Loucy (cell line): ENCODE results near the gene CYP2E1.

ENCODE experiments used
- CTCF ChIP-seq: fragments of 200-600 bp; sonication (generic); conservative IDR thresholded peaks from 2 replicates; pipeline ENCODE4 v1.5.1; 2014; ENCODE audit warnings: mild to moderate bottlenecking, antibody characterized with exemption, low read length
- EZH2phosphoT487 ChIP-seq: fragments of 200-600 bp; IDR thresholded peaks from 2 replicates; pipeline ENCODE4 v1.6.1; 2018; ENCODE audit warnings: antibody characterized with exemption, mild to moderate bottlenecking, moderate library complexity, borderline replicate concordance

DNA sequence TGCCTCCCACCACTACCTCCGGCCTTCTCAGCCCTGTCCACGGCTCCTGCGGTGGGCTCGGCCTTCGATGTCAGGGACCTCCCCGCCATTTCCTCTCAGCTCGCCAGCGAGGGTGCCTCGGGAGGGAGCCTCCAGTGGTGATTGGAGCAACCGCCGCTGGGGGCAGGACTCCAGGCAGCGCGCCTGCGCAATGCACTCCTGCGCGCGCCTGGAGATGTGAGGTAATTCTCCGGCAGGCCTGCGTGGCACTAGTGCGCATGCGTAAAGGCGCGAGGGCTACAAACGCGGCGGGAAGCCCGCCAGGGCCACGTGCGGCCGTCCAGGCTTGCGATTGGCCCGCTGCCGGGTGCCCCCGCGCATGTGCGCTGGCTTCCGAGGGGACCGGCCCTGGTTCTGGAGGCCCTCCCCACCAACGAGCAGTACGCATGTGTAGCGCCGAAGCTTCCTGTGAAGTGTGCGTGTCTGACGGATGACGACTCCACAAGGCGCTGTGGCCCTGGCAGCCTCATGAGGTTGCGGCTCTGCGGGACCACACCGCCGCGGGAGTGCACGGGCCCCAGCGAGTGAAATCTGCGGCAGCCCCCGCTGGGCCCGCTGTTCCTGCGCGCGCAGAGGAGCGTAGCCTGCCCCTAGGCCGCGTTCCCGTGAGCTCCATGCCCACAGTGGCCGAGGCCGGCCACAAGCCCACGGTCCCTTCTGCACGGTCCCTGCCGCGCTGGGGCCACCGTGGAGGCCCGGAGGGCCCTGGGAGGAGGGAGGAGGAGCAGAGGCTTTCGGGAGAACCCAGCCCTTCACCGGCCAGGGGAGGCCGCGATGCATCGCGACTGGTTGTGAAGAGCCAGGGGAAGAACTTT lies 38.5 kb downstream of the CYP2E1 start, which contains the start of gene SYCE1:
- no peak for TF ChIP-seq CTCF
- TF ChIP-seq EZH2phosphoT487, result no peak
